NK-92 (cell line): ENCODE data around the gene MIOS.

Experiments
- DNase-seq: peaks from one replicate; lab custom pipeline; 2025; ENCODE audit not compliant: unreplicated experiment; lab: John Stamatoyannopoulos, UW

Gene MIOS

GRCh38 chr7:7581531-7582179 lies 15.0 kb downstream of the MIOS start:
- no peak for DNase-seq

GRCh38 chr7:7582596-7582995 lies 15.9 kb downstream of the MIOS start:
- no peak for DNase-seq

GRCh38 chr7:7583731-7584130 lies 17.0 kb downstream of the MIOS start:
- no peak for DNase-seq

GRCh38 chr7:7584653-7585052 lies 18.0 kb downstream of the MIOS start:
- DNase-seq: no peak

- no peak for DNase-seq
Measured at GRCh38 chr7:7585241-7585928, 18.7 kb downstream of the MIOS start.

GRCh38 chr7:7595451-7595850 lies 28.8 kb downstream of the MIOS start:
- no peak for DNase-seq

GRCh38 chr7:7596176-7596575 lies 29.5 kb downstream of the MIOS start:
- no peak for DNase-seq

GRCh38 chr7:7607010-7607409 lies 40.3 kb downstream of the MIOS start:
- no peak for DNase-seq

- no peak for DNase-seq
Measured at GRCh38 chr7:7609330-7609729, 42.6 kb downstream of the MIOS start.

- DNase-seq: no peak
Measured at GRCh38 chr7:7612519-7612918, 45.8 kb downstream of the MIOS start.

GRCh38 chr7:7613210-7613609 lies 46.5 kb downstream of the MIOS start:
- no peak for DNase-seq

- no peak for DNase-seq
Measured at GRCh38 chr7:7614018-7614741, 47.5 kb downstream of the MIOS start.

GRCh38 chr7:7617550-7617949 lies 50.9 kb downstream of the MIOS start:
- no peak for DNase-seq

GRCh38 chr7:7618410-7618809 lies 51.7 kb downstream of the MIOS start:
- DNase-seq: no peak

GRCh38 chr7:7620236-7620635 lies 53.6 kb downstream of the MIOS start:
- DNase-seq: no peak

- DNase-seq: no peak
Measured at GRCh38 chr7:7620644-7621210, 54.0 kb downstream of the MIOS start.

GRCh38 chr7:7628476-7628875 lies 61.8 kb downstream of the MIOS start:
- no peak for DNase-seq

- no peak for DNase-seq
Measured at GRCh38 chr7:7630626-7631329, 64.1 kb downstream of the MIOS start.

- DNase-seq: no peak
Measured at GRCh38 chr7:7639421-7639820, 72.7 kb downstream of the MIOS start.

- no peak for DNase-seq
Measured at GRCh38 chr7:7639847-7640220, 73.2 kb downstream of the MIOS start.
